CD4-positive, alpha-beta T cell treated with Interleukin-2 at 100 ng/mL for 4 hours (primary cell): ENCODE results near the gene LTB4R2.

ENCODE experiments used
- DNase-seq: peaks from one replicate; pipeline ENCODE4 v3.0.0-alpha.2; 2020; ENCODE audit warnings: low spot score

Gene LTB4R2

GRCh38 chr14:24321212-24321975 is 11.5 kb downstream of the LTB4R2 start:
- DNase-seq: no peak

- no peak for DNase-seq
These were observed 12.7 kb downstream of the LTB4R2 start for GRCh38 chr14:24322672-24323071.

- DNase-seq: no peak
These were observed 13.4 kb downstream of the LTB4R2 start for GRCh38 chr14:24323341-24323740.

- DNase-seq: no peak
These were observed 14.1 kb downstream of the LTB4R2 start for GRCh38 chr14:24324024-24324423.

GRCh38 chr14:24325041-24325530 is 15.1 kb downstream of the LTB4R2 start:
- DNase-seq: no peak

GRCh38 chr14:24325963-24326362 is 16.0 kb downstream of the LTB4R2 start:
- no peak for DNase-seq

- no peak for DNase-seq
These were observed 17.4 kb downstream of the LTB4R2 start for GRCh38 chr14:24327303-24327702.

GRCh38 chr14:24327914-24328313 is 18.0 kb downstream of the LTB4R2 start:
- DNase-seq: peak; percentile 25

GRCh38 chr14:24329073-24329663 is 19.2 kb downstream of the LTB4R2 start:
- DNase-seq: no peak

GRCh38 chr14:24329736-24330135 is 19.8 kb downstream of the LTB4R2 start:
- peak; percentile 74 for DNase-seq

GRCh38 chr14:24330973-24331674 is 21.2 kb downstream of the LTB4R2 start:
- no peak for DNase-seq

GRCh38 chr14:24331731-24332267 is 21.9 kb downstream of the LTB4R2 start:
- DNase-seq: no peak

- peak; percentile 93 for DNase-seq
These were observed 22.5 kb downstream of the LTB4R2 start for GRCh38 chr14:24332268-24332993.

GRCh38 chr14:24334431-24335291 is 24.7 kb downstream of the LTB4R2 start, which contains the start of gene ADCY4:
Gene ADCY4, minus strand, starts transcription at chr14:24335071. Its CDS starts 419 bp downstream, at chr14:24334652.
- peak; percentile 22 for DNase-seq

- DNase-seq: no peak
These were observed 25.7 kb downstream of the LTB4R2 start for GRCh38 chr14:24335461-24336171.

- no peak for DNase-seq
These were observed 27.3 kb downstream of the LTB4R2 start for GRCh38 chr14:24337144-24337823.

GRCh38 chr14:24337824-24338175 is 27.9 kb downstream of the LTB4R2 start:
- no peak for DNase-seq

- no peak for DNase-seq
These were observed 28.9 kb downstream of the LTB4R2 start for GRCh38 chr14:24338843-24339242.

GRCh38 chr14:24339284-24340151 is 29.6 kb downstream of the LTB4R2 start, which contains the start of gene RIPK3:
Gene RIPK3, minus strand, starts transcription at chr14:24339991. Its CDS starts 165 bp downstream, at chr14:24339826.
- DNase-seq: peak; percentile 75
